Kidney (tissue), 14 donors: ENCODE results near the gene MAPK8. TPM values are rescaled to one million over a fixed set of nuclear protein-coding genes. Genes with fewer than 3 reads are reported as not detected.

Experiments
- DNase-seq, 5 donors: peaks; one replicate each; pipeline ENCODE4 v3.0.0-alpha.2; 2013 to 2020
- FAIRE-seq: peaks from 2 replicates; lab custom pipeline; 2012; peaks lifted over from hg19 to GRCh38; lab: Jason Lieb, UNC
- H3K27ac ChIP-seq, 2 donors: one replicate each; pipeline ENCODE4 v1.7.0; 2013; ENCODE audit warnings: low read depth in 2 of 2, low read length in 2 of 2, inconsistent platforms in 1 of 2
- H3K27me3 ChIP-seq: one replicate; pipeline ENCODE4 v1.7.1; 2013; ENCODE audit warnings: low read length, inconsistent platforms; ENCODE audit not compliant: control insufficient read depth, insufficient read depth
- H3K36me3 ChIP-seq, 3 donors: one replicate each; pipeline versions ENCODE4 v1.7.0 to v1.7.1; 2013; ENCODE audit warnings: low read length in 3 of 3, control low read depth in 1 of 3, inconsistent platforms in 1 of 3; ENCODE audit not compliant: insufficient read depth in 3 of 3, control insufficient read depth in 2 of 3
- H3K4me1 ChIP-seq, 3 donors: one replicate each; pipeline versions ENCODE4 v1.7.0 to v1.7.1; 2013; ENCODE audit warnings: low read length in 3 of 3, inconsistent platforms in 1 of 3, low read depth in 1 of 3; ENCODE audit not compliant: control insufficient read depth in 2 of 3, insufficient read depth in 2 of 3
- H3K4me3 ChIP-seq, 3 donors: one replicate each; pipeline versions ENCODE4 v1.7.0 to v1.8.1; 2013; ENCODE audit warnings: low read length in 3 of 3, control low read depth in 1 of 3, inconsistent platforms in 1 of 3
- H3K9ac ChIP-seq, 3 donors: one replicate each; pipeline versions ENCODE4 v1.7.0 to v1.7.1; 2013; ENCODE audit warnings: low read length in 3 of 3, control low read depth in 1 of 3, inconsistent platforms in 1 of 3
- H3K9me3 ChIP-seq, 3 donors: one replicate each; pipeline versions ENCODE4 v1.7.0 to v1.7.1; 2013; ENCODE audit warnings: low read length in 3 of 3, control low read depth in 1 of 3, inconsistent platforms in 1 of 3; ENCODE audit not compliant: control insufficient read depth in 2 of 3, insufficient read depth in 1 of 3
- CTCF ChIP-seq: IDR thresholded peaks from 3 replicates; pipeline ENCODE4 v1.5.1; 2012; ENCODE audit warnings: mild to moderate bottlenecking, moderate library complexity, borderline replicate concordance; ENCODE audit not compliant: insufficient read depth; ENCODE audit errors: extremely low read depth
- intact Hi-C: fragments of 100-400 bp; cut with DNase I; formaldehyde crosslinking; loops from one replicate; pipeline ENCODE4 v1.11.1; 2022
- polyA plus RNA-seq: library from polyadenylated mRNA; stranded (reverse); fragments of 350-450 nt; fragmentation: Illumina TruSeq; extraction: RNeasy Lipid Tissue Mini Kit (QIAGEN cat#74804); gene quantifications from one replicate; pipeline ENCODE4 v1.2.3, GENCODE V29; 2014; ENCODE audit warnings: low read depth, low replicate concordance; ENCODE audit not compliant: insufficient read depth
- total RNA-seq: library from RNA; stranded (reverse); fragmentation: NEBNext Ultra II Directional; extraction: Animal tissue kit (Norgen Biotek cat#: 25700); gene quantifications from one replicate; pipeline ENCODE4 v1.2.1, GENCODE V29; 2021
- donor health status: control.
- donor health status: control.
- donor health status: control.
- donor health status: control.
- donor health status: control.
- donor health status: DM: yes; HTN: yes; CAD: no.
- donor health status: Normal renal cell carcinoma (clear cell type).

The MAPK8 gene
- total and polyA plus RNA-seq, 2 donors from 2014 or later = 17.0 to 36.7 TPM

- peaks cover 0 to 5% (median 0%) of the 10 kb centered on the region in 3 donors for H3K36me3 ChIP-seq
- TF ChIP-seq CTCF = no peak
- H3K27ac ChIP-seq = no peak overlapping the region
- no peak overlapping the region for H3K4me3 ChIP-seq
- H3K27me3 ChIP-seq = no peaks in the 10 kb centered on the region
- FAIRE-seq (no peak), DNase-seq (peak in 1 of 5 donors; percentile 60)
- intact Hi-C loops = no loop called here
- no peaks in the 10 kb centered on the region for H3K4me1 ChIP-seq
- H3K9me3 ChIP-seq = peaks cover 0 to 2% (median 0%) of the 10 kb centered on the region in 3 donors
- no peak overlapping the region for H3K9ac ChIP-seq
These were observed 27.4 kb downstream of the MAPK8 start for GRCh38 chr10:48333856-48334255.

GRCh38 chr10:48335788-48336187 lies 29.3 kb downstream of the MAPK8 start:
- no peak overlapping the region for H3K27ac ChIP-seq
- no peak for FAIRE-seq

GRCh38 chr10:48336978-48337599 lies 30.6 kb downstream of the MAPK8 start:
- no peaks in the 10 kb centered on the region for H3K27me3 ChIP-seq
- H3K9ac ChIP-seq = no peak overlapping the region
- no peak for TF ChIP-seq CTCF
- H3K27ac ChIP-seq = no peak overlapping the region
- no peak for FAIRE-seq
- intact Hi-C loops = no loop called here
- peaks cover 0 to 2% (median 0%) of the 10 kb centered on the region in 3 donors for H3K9me3 ChIP-seq
- H3K4me3 ChIP-seq = no peak overlapping the region
- no peaks in the 10 kb centered on the region for H3K4me1 ChIP-seq
- no peak for DNase-seq
- H3K36me3 ChIP-seq = peaks cover 0 to 5% (median 0%) of the 10 kb centered on the region in 3 donors

More at GRCh38 chr10:48335788-48336187, 29.3 kb downstream of the MAPK8 start:
- peaks cover 0 to 5% (median 0%) of the 10 kb centered on the region in 3 donors for H3K36me3 ChIP-seq
- no peak overlapping the region for H3K9ac ChIP-seq
- H3K27me3 ChIP-seq = no peaks in the 10 kb centered on the region
- DNase-seq = no peak
- no peaks in the 10 kb centered on the region for H3K4me1 ChIP-seq
- peaks cover 0 to 2% (median 0%) of the 10 kb centered on the region in 3 donors for H3K9me3 ChIP-seq
- TF ChIP-seq CTCF = no peak
- H3K4me3 ChIP-seq = no peak overlapping the region
- intact Hi-C loops = no loop called here

- no peaks in the 10 kb centered on the region for H3K27me3 ChIP-seq
- no peak overlapping the region for H3K4me3 ChIP-seq
- DNase-seq = no peak
- TF ChIP-seq CTCF = no peak
- FAIRE-seq = no peak
- H3K4me1 ChIP-seq = no peaks in the 10 kb centered on the region
- no peak overlapping the region for H3K27ac ChIP-seq
- no peaks in the 10 kb centered on the region for H3K36me3 ChIP-seq
- H3K9me3 ChIP-seq = no peaks in the 10 kb centered on the region
- intact Hi-C loops = no loop called here
- no peak overlapping the region for H3K9ac ChIP-seq
These were observed 34.3 kb downstream of the MAPK8 start for GRCh38 chr10:48340734-48341133.
